Measurements from ENCODE around the gene EPHB4. TPM values are rescaled to one million over a fixed set of nuclear protein-coding genes. Genes with fewer than 3 reads are reported as not detected.

Gene EPHB4
- total and polyA plus RNA-seq, 12 donors = 31.5 to 188 (median 103) TPM

DNA sequence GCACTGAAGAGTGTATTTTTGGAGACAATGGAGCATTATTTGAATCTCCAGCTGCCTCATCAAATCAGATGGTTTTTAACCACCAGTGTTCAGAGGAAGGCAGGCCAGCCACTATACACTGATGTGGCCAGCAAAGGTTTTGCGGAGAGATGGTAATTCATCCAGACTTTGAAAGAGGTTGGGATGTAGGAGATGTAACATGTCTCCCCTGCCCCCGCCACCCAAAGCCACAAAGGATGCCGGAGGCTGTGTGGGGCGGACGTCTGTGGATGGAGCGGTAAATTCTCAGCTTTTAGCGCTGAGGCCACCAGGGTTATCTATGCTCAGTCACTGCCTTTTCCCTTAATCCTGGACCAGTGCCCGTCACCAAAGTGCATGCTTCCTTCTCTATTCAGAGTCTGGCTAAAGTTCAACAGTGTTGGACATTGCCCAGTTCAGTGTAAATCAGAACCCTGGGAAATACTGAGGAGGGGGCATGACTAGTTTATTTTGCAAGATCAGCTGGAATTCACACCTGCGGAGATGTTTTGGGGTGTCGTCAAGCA is 36.2 kb upstream of the EPHB4 start:
- H3K9me3 ChIP-seq (replicated peaks in 1 of 3) = no peaks in the 10 kb centered on the region
- H3K27ac ChIP-seq = peak overlapping the region in 1 of 5 donors; percentile 9
- H3K27me3 ChIP-seq = no peaks in the 10 kb centered on the region
- H3K36me3 ChIP-seq (replicated peaks in 1 of 2) = peaks cover 0 to 17% of the 10 kb centered on the region in 2 donors
- 47 to 60% (median 55%) methylated on average over 10 of the region's 10 CpGs for WGBS, 4 donors
- intact Hi-C loops (cut with DNase I) = no loop called here
- TF ChIP-seq, protein P1, sequence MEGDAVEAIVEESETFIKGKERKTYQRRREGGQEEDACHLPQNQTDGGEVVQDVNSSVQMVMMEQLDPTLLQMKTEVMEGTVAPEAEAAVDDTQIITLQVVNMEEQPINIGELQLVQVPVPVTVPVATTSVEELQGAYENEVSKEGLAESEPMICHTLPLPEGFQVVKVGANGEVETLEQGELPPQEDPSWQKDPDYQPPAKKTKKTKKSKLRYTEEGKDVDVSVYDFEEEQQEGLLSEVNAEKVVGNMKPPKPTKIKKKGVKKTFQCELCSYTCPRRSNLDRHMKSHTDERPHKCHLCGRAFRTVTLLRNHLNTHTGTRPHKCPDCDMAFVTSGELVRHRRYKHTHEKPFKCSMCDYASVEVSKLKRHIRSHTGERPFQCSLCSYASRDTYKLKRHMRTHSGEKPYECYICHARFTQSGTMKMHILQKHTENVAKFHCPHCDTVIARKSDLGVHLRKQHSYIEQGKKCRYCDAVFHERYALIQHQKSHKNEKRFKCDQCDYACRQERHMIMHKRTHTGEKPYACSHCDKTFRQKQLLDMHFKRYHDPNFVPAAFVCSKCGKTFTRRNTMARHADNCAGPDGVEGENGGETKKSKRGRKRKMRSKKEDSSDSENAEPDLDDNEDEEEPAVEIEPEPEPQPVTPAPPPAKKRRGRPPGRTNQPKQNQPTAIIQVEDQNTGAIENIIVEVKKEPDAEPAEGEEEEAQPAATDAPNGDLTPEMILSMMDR (IDR thresholded peaks at IDR 0.05) = no peak
- no peak for TF ChIP-seq POLR2A (IDR thresholded peaks at IDR 0.05)
- DNase-seq = peak in 3 of 7 donors; percentile 52 to 64 (median 55)
- H3K4me1 ChIP-seq (replicated peaks in 1 of 2) = peaks cover 20 to 22% of the 10 kb centered on the region in 2 donors
- no peak overlapping the region for H3K4me3 ChIP-seq

DNA sequence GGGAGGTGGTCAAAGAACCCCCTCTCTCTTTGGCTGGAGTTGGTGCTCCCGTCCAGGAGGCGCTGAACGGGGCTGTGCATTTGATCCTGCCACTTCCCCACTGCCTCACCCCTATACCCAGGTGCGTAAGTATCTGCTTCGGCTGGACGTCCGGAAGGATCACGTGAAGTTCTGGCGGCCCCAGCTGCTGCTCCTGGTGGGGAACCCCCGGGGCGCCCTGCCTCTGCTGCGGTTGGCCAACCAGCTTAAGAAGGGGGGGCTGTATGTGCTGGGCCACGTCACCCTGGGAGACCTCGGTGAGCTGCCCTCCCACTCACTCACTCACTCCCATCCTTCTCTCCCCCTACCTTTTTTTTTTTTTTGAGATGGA is 34.3 kb upstream of the EPHB4 start:
- Histone ChIP-seq H3K36me3 (replicated peaks in 1 of 2) (peaks cover 0 to 17% of the 10 kb centered on the region in 2 donors), H3K4me3 (no peak overlapping the region), H3K27me3 (no peaks in the 10 kb centered on the region), H3K9me3 (replicated peaks in 1 of 3) (no peaks in the 10 kb centered on the region), H3K27ac (no peak overlapping the region), H3K4me1 (replicated peaks in 1 of 2) (peaks cover 9 to 10% of the 10 kb centered on the region in 2 donors)
- WGBS, 4 donors = 87 to 96% (median 95%) methylated on average over 14 of the region's 14 CpGs
- intact Hi-C loops (cut with DNase I) = no loop called here
- no peak for TF ChIP-seq POLR2A (IDR thresholded peaks at IDR 0.05)
- TF ChIP-seq, protein P1 (IDR thresholded peaks at IDR 0.05) = no peak
- DNase-seq = no peak

DNA sequence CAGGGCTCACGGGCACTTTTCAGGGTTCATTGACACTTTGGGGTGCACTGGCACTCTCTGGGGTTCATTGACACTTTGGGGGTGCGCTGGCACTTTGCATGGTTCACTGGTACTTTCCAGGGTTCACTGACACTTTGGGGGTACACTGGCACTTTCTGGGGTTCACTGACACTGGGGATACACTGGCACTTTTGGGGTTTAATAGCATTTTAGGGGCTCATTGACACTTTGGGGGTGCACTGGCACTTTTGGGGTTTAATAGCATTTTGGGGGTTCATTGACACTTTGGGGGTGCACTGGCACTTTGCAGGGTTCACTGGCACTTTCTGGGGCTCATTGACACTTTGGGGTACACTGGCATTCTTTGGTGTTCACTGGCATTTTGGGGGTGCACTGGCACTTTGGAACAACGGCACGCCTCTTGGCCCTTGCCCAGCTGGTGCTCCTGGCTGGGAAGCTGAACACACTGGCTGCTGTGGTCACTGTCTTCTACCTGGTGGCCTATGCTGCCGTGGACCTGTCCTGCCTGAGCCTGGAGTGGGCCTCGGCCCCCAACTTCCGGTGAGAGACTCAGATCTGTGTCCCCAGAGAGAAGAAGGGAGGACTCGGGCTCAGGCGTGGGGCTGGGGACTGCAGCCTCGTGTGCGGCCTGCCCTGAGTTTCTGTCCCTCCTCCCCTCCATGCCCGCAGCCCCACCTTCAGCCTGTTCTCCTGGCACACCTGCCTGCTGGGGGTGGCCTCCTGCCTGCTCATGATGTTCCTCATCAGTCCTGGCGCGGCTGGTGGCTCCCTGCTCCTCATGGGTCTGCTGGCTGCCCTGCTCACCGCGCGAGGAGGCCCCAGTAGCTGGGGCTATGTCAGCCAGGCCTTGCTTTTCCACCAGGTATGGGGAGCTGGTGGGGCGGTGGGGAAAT is 33.6 kb upstream of the EPHB4 start:
- no peak overlapping the region for H3K27ac ChIP-seq
- intact Hi-C loops (cut with DNase I) = no loop called here
- no peak for DNase-seq
- no peak for TF ChIP-seq POLR2A (IDR thresholded peaks at IDR 0.05)
- TF ChIP-seq, protein P1 (IDR thresholded peaks at IDR 0.05) = no peak
- H3K27me3 ChIP-seq = no peaks in the 10 kb centered on the region
- H3K4me1 ChIP-seq (replicated peaks in 1 of 2) = peaks cover 3% of the 10 kb centered on the region in 2 donors
- no peaks in the 10 kb centered on the region for H3K9me3 ChIP-seq (replicated peaks in 1 of 3)
- WGBS, 4 donors = 92 to 100% (median 94%) methylated on average over 3 to 18 of the region's 18 CpGs
- H3K36me3 ChIP-seq (replicated peaks in 1 of 2) = peaks cover 0 to 17% of the 10 kb centered on the region in 2 donors
- H3K4me3 ChIP-seq = no peak overlapping the region

DNA sequence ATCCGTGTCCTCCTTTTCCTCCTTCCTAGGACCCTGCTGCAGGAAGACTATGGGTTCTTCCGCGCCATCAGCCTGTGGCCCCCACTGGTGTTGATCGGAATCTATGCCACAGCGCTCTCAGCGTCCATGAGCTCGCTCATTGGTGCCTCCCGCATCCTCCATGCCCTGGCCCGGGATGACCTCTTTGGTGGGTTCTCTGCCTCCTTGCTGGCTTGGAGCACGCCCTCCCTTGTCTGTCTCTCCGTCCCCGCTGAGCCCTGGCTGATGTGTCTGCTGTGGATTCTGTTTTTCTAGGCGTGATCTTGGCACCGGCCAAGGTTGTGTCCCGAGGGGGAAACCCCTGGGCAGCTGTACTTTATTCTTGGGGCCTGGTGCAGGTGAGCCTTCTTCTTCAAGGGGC is 32.5 kb upstream of the EPHB4 start:
- Histone ChIP-seq H3K4me1 (replicated peaks in 1 of 2) (no peaks in the 10 kb centered on the region), H3K36me3 (replicated peaks in 1 of 2) (peaks cover 0 to 17% of the 10 kb centered on the region in 2 donors), H3K27me3 (no peaks in the 10 kb centered on the region), H3K9me3 (replicated peaks in 1 of 3) (no peaks in the 10 kb centered on the region), H3K4me3 (no peak overlapping the region), H3K27ac (no peak overlapping the region)
- 89 to 93% (median 89%) methylated on average over 14 to 15 of the region's 15 CpGs for WGBS, 4 donors
- intact Hi-C loops (cut with DNase I) = loop anchor here in 1 of 2 donors (5.0 kb wide), 1 partner anchor 153 kb away; the partner anchor contains the start of gene POP7
- no peak for DNase-seq
- no peak for TF ChIP-seq POLR2A (IDR thresholded peaks at IDR 0.05)
- TF ChIP-seq, protein P1 (IDR thresholded peaks at IDR 0.05) = no peak

All from adrenal gland (tissue), 12 donors.